Medulla oblongata (tissue), 1 donor: Measurements from ENCODE around the gene MAOB.

Source experiments
- DNase-seq: peaks from one replicate; pipeline ENCODE4 v3.0.0-alpha.2; 2015; ENCODE audit errors: extremely low spot score

Gene MAOB

DNA sequence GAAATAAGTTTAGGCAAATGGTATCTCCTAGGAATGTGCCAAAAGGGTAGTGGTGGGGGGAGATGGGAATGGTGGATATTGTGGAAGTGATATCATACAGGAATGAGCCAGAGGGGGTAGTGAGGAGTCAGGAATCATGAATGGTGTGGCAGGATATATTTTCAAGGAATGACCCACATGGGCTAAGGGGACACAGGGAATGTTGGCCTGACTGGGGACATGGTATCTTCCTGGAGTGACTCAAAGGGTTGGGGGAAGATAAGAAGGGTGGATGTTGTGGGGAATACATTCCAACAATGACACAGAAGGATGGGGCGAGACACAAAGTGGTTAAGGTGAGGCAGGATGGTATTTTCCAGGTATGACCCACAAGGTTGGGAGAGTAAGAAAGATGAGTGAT, 165.6 kb downstream of the MAOB start:
- DNase-seq: no peak
